ENCODE data around the gene ZNF134. TPM values are rescaled to one million over a fixed set of nuclear protein-coding genes. Genes with fewer than 3 reads are reported as not detected.

The ZNF134 gene
- total RNA-seq, 1 experiment from 2014 or later: 52.5 TPM

- TF ChIP-seq NR3C1 (CRISPR knock-in tag; conservative IDR thresholded peaks at IDR 0.05; ENCODE audit: low read depth): 0 out of 2 replicates have a peak, but pooled peaks have one; percentile 26
- TF ChIP-seq, protein P1, sequence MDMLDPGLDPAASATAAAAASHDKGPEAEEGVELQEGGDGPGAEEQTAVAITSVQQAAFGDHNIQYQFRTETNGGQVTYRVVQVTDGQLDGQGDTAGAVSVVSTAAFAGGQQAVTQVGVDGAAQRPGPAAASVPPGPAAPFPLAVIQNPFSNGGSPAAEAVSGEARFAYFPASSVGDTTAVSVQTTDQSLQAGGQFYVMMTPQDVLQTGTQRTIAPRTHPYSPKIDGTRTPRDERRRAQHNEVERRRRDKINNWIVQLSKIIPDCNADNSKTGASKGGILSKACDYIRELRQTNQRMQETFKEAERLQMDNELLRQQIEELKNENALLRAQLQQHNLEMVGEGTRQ (CRISPR knock-in tag; IDR thresholded peaks at IDR 0.05): peak; percentile 33; the same call in 1 of the 2 replicates
- no peak for TF ChIP-seq MXD4 (CRISPR knock-in tag; IDR thresholded peaks at IDR 0.05; ENCODE audit: borderline replicate concordance)
- TF ChIP-seq, protein P2, sequence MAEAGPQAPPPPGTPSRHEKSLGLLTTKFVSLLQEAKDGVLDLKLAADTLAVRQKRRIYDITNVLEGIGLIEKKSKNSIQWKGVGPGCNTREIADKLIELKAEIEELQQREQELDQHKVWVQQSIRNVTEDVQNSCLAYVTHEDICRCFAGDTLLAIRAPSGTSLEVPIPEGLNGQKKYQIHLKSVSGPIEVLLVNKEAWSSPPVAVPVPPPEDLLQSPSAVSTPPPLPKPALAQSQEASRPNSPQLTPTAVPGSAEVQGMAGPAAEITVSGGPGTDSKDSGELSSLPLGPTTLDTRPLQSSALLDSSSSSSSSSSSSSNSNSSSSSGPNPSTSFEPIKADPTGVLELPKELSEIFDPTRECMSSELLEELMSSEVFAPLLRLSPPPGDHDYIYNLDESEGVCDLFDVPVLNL (CRISPR knock-in tag; IDR thresholded peaks at IDR 0.05; ENCODE audit: borderline replicate concordance, low read depth): 0 out of 2 replicates have a peak, but pooled peaks have one; percentile 60
- no peak for TF ChIP-seq FOXP1 (CRISPR knock-in tag; IDR thresholded peaks at IDR 0.05; ENCODE audit: borderline replicate concordance)
- 0 out of 2 replicates have a peak, but pooled peaks have one; percentile 12 for TF ChIP-seq ZNF121 (CRISPR knock-in tag; IDR thresholded peaks at IDR 0.05)
- TF ChIP-seq, protein P3, sequence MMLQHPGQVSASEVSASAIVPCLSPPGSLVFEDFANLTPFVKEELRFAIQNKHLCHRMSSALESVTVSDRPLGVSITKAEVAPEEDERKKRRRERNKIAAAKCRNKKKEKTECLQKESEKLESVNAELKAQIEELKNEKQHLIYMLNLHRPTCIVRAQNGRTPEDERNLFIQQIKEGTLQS (CRISPR knock-in tag; conservative IDR thresholded peaks at IDR 0.05): no peak
- TF ChIP-seq TEAD1 (CRISPR knock-in tag; IDR thresholded peaks at IDR 0.05): peak; percentile 39; the same call in 1 of the 2 replicates
- TF ChIP-seq MYBL2 (CRISPR knock-in tag; IDR thresholded peaks at IDR 0.05): no peak; the same call in 1 of the 2 replicates
- TF ChIP-seq CREB1 (CRISPR knock-in tag; IDR thresholded peaks at IDR 0.05): 0 out of 2 replicates have a peak, but pooled peaks have one; percentile 27
Observed at GRCh38 chr19:57664269-57665127, 50.5 kb downstream of the ZNF134 start (continued).

DNA sequence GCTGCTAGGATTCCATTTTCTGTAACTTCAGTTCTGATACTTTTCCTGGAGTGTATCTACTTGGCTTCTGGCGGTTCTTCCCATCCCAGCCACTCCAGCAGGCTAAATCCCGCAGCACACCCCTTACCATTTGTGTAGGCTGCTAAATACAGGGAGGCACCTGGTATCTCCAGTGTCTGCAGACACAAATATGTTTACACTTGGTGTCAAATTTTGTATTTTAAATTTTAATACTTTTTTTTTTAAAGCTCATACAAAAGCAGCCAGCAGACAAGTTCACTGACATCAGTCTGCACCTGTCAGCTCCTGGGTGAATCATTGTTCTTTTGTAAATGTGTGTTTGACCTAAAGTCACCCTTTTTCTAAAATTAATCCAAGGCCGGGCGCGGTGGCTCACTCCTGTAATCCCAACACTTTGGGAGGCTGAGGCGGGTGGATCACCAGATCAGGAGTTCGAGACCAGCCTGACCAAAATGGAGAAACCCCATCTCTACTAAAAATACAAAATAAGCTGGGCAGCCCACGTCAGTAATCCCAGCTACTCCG lies 51.3 kb downstream of the ZNF134 start:
- Mint-ChIP-seq H3K4me1 (peaks cover 15% of the 10 kb centered on the region), H3K9me3 (no peaks in the 10 kb centered on the region), H3K4me3 (peak overlapping the region; percentile 86), H3K27me3 (ENCODE audit: low read depth) (peaks cover 20% of the 10 kb centered on the region), H3K36me3 (no peaks in the 10 kb centered on the region), H3K27ac (no peak overlapping the region)
- ChIA-PET POLR2A (interaction anchor here (1.1 to 2.4 kb wide), 6 partner anchors 13 to 394 kb away, joined by 3 to 19 read pairs (median 4); partner anchors contain the start of genes ZNF135, ZNF154 and ZNF551), CTCF (interaction anchor here (0.6 to 2.6 kb wide), 7 partner anchors 9 to 390 kb away, joined by 3 to 19 read pairs (median 5); partner anchors contain the start of gene ZNF551)
- DNase-seq (ENCODE audit: low spot score): no peak
- ATAC-seq: no peak; the same call in 1 of the 2 replicates
- TF ChIP-seq, protein P4, sequence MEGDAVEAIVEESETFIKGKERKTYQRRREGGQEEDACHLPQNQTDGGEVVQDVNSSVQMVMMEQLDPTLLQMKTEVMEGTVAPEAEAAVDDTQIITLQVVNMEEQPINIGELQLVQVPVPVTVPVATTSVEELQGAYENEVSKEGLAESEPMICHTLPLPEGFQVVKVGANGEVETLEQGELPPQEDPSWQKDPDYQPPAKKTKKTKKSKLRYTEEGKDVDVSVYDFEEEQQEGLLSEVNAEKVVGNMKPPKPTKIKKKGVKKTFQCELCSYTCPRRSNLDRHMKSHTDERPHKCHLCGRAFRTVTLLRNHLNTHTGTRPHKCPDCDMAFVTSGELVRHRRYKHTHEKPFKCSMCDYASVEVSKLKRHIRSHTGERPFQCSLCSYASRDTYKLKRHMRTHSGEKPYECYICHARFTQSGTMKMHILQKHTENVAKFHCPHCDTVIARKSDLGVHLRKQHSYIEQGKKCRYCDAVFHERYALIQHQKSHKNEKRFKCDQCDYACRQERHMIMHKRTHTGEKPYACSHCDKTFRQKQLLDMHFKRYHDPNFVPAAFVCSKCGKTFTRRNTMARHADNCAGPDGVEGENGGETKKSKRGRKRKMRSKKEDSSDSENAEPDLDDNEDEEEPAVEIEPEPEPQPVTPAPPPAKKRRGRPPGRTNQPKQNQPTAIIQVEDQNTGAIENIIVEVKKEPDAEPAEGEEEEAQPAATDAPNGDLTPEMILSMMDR (IDR thresholded peaks at IDR 0.05): no peak
- no peak for TF ChIP-seq OVOL2 (CRISPR knock-in tag; IDR thresholded peaks at IDR 0.05; ENCODE audit: borderline replicate concordance)
- TF ChIP-seq MXD4 (CRISPR knock-in tag; IDR thresholded peaks at IDR 0.05; ENCODE audit: borderline replicate concordance): no peak
- TF ChIP-seq, protein P5, sequence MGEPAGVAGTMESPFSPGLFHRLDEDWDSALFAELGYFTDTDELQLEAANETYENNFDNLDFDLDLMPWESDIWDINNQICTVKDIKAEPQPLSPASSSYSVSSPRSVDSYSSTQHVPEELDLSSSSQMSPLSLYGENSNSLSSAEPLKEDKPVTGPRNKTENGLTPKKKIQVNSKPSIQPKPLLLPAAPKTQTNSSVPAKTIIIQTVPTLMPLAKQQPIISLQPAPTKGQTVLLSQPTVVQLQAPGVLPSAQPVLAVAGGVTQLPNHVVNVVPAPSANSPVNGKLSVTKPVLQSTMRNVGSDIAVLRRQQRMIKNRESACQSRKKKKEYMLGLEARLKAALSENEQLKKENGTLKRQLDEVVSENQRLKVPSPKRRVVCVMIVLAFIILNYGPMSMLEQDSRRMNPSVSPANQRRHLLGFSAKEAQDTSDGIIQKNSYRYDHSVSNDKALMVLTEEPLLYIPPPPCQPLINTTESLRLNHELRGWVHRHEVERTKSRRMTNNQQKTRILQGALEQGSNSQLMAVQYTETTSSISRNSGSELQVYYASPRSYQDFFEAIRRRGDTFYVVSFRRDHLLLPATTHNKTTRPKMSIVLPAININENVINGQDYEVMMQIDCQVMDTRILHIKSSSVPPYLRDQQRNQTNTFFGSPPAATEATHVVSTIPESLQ (CRISPR knock-in tag; IDR thresholded peaks at IDR 0.05): no peak
- TF ChIP-seq MLX (CRISPR knock-in tag; IDR thresholded peaks at IDR 0.05): no peak
- TF ChIP-seq, protein P1 (CRISPR knock-in tag; IDR thresholded peaks at IDR 0.05): no peak
- TF ChIP-seq, protein P3 (CRISPR knock-in tag; conservative IDR thresholded peaks at IDR 0.05): no peak
- TF ChIP-seq ZNF281 (CRISPR knock-in tag; IDR thresholded peaks at IDR 0.05): no peak
- TF ChIP-seq ELF4 (CRISPR knock-in tag; IDR thresholded peaks at IDR 0.05; ENCODE audit: low read depth): no peak
- no peak for TF ChIP-seq ZNF416 (CRISPR knock-in tag; IDR thresholded peaks at IDR 0.05)
- TF ChIP-seq TP53 (CRISPR knock-in tag; IDR thresholded peaks at IDR 0.05): no peak
- TF ChIP-seq, protein P6, sequence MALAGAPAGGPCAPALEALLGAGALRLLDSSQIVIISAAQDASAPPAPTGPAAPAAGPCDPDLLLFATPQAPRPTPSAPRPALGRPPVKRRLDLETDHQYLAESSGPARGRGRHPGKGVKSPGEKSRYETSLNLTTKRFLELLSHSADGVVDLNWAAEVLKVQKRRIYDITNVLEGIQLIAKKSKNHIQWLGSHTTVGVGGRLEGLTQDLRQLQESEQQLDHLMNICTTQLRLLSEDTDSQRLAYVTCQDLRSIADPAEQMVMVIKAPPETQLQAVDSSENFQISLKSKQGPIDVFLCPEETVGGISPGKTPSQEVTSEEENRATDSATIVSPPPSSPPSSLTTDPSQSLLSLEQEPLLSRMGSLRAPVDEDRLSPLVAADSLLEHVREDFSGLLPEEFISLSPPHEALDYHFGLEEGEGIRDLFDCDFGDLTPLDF (CRISPR knock-in tag; IDR thresholded peaks at IDR 0.05): no peak
- TF ChIP-seq ZNF219 (CRISPR knock-in tag; IDR thresholded peaks at IDR 0.05; ENCODE audit: borderline replicate concordance): no peak
